Activated naive CD8-positive, alpha-beta T cell treated with anti-CD3 and anti-CD28 coated beads, Interleukin-2, amount 50 U/mL, for 24 hours (primary cell): ENCODE measurements around the gene DIS3L2.

Experiments
- ATAC-seq: fragments of 150-1000 bp; cut with Tn5 transposase; one replicate; pipeline ENCODE4 v1.10.0; 2021
- DNase-seq: peaks from one replicate; pipeline ENCODE4 v3.0.0; 2021
- H3K27ac Mint-ChIP-seq: one replicate; pipeline ENCODE4 v1.8.0; 2021; ENCODE audit warnings: mild to moderate bottlenecking, mixed read lengths
- H3K27me3 Mint-ChIP-seq: one replicate; pipeline ENCODE4 v1.8.0; 2021; ENCODE audit warnings: mixed read lengths
- H3K36me3 Mint-ChIP-seq: one replicate; pipeline ENCODE4 v1.8.0; 2021; ENCODE audit warnings: low read depth, mixed read lengths
- H3K4me1 Mint-ChIP-seq: one replicate; pipeline ENCODE4 v1.8.0; 2021; ENCODE audit warnings: mixed read lengths
- H3K4me3 Mint-ChIP-seq: one replicate; pipeline ENCODE4 v1.8.0; 2021; ENCODE audit warnings: mild to moderate bottlenecking, moderate library complexity, mixed read lengths
- H3K9me3 Mint-ChIP-seq: one replicate; pipeline ENCODE4 v1.8.0; 2021; ENCODE audit warnings: mixed read lengths

The DIS3L2 gene

GRCh38 chr2:232200195-232200594 lies 238.7 kb downstream of the DIS3L2 start:
- Mint-ChIP-seq H3K9me3 (no peaks in the 10 kb centered on the region), H3K27ac (no peak overlapping the region), H3K36me3 (peaks cover 19% of the 10 kb centered on the region), H3K4me3 (no peak overlapping the region), H3K27me3 (no peaks in the 10 kb centered on the region), H3K4me1 (no peaks in the 10 kb centered on the region)
- DNase-seq (no peak), ATAC-seq (no peak)

- no peaks in the 10 kb centered on the region for H3K27me3 Mint-ChIP-seq
- H3K4me1 Mint-ChIP-seq: no peaks in the 10 kb centered on the region
- no peak overlapping the region for H3K27ac Mint-ChIP-seq
- no peak overlapping the region for H3K4me3 Mint-ChIP-seq
- ATAC-seq (no peak), DNase-seq (no peak)
- peaks cover 19% of the 10 kb centered on the region for H3K36me3 Mint-ChIP-seq
- no peaks in the 10 kb centered on the region for H3K9me3 Mint-ChIP-seq
Measured at GRCh38 chr2:232203166-232203891, 241.8 kb downstream of the DIS3L2 start.

GRCh38 chr2:232203936-232204335 lies 242.4 kb downstream of the DIS3L2 start:
- Mint-ChIP-seq H3K27ac (no peak overlapping the region), H3K27me3 (no peaks in the 10 kb centered on the region), H3K4me3 (no peak overlapping the region), H3K36me3 (peaks cover 19% of the 10 kb centered on the region), H3K4me1 (no peaks in the 10 kb centered on the region), H3K9me3 (no peaks in the 10 kb centered on the region)
- peak; percentile 68 for ATAC-seq
- no peak for DNase-seq

DNA sequence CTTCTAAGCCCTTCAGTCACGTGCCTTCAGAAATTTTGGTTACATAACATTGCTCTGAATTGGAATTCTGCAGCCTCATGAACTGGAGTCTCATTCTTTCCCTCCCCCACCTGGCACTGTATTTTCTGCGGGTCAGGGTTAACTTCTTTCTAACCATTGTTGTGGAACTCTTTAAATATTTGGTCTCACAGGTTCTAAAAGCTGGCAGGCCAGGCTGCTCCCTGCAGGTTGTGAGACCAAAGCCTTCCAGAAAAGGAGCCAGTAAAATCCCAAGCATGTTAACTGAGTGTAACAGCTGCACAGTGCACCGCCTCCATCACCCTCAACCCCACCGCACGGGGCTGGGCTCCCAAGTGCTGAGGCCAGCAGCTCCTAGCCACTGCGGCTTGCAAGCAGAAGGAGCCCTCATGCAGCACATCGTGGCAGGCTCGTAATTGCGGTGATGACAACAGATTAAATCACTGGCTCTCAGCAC lies 243.0 kb downstream of the DIS3L2 start:
- DNase-seq (no peak), ATAC-seq (no peak)
- H3K4me1 Mint-ChIP-seq: no peaks in the 10 kb centered on the region
- no peak overlapping the region for H3K4me3 Mint-ChIP-seq
- H3K36me3 Mint-ChIP-seq: peaks cover 15% of the 10 kb centered on the region
- no peaks in the 10 kb centered on the region for H3K9me3 Mint-ChIP-seq
- no peaks in the 10 kb centered on the region for H3K27me3 Mint-ChIP-seq
- no peak overlapping the region for H3K27ac Mint-ChIP-seq

GRCh38 chr2:232207174-232207573 lies 245.7 kb downstream of the DIS3L2 start:
- Mint-ChIP-seq H3K36me3 (peaks cover 17% of the 10 kb centered on the region), H3K27me3 (no peaks in the 10 kb centered on the region), H3K4me1 (peaks cover 2% of the 10 kb centered on the region), H3K9me3 (no peaks in the 10 kb centered on the region), H3K4me3 (no peak overlapping the region), H3K27ac (no peak overlapping the region)
- no peak for ATAC-seq
- DNase-seq: no peak

- Mint-ChIP-seq H3K27ac (no peak overlapping the region), H3K27me3 (no peaks in the 10 kb centered on the region), H3K4me3 (no peak overlapping the region), H3K9me3 (no peaks in the 10 kb centered on the region), H3K4me1 (peaks cover 7% of the 10 kb centered on the region), H3K36me3 (peaks cover 14% of the 10 kb centered on the region)
- ATAC-seq (no peak), DNase-seq (no peak)
Measured at GRCh38 chr2:232210306-232210705, 248.8 kb downstream of the DIS3L2 start.

DNA sequence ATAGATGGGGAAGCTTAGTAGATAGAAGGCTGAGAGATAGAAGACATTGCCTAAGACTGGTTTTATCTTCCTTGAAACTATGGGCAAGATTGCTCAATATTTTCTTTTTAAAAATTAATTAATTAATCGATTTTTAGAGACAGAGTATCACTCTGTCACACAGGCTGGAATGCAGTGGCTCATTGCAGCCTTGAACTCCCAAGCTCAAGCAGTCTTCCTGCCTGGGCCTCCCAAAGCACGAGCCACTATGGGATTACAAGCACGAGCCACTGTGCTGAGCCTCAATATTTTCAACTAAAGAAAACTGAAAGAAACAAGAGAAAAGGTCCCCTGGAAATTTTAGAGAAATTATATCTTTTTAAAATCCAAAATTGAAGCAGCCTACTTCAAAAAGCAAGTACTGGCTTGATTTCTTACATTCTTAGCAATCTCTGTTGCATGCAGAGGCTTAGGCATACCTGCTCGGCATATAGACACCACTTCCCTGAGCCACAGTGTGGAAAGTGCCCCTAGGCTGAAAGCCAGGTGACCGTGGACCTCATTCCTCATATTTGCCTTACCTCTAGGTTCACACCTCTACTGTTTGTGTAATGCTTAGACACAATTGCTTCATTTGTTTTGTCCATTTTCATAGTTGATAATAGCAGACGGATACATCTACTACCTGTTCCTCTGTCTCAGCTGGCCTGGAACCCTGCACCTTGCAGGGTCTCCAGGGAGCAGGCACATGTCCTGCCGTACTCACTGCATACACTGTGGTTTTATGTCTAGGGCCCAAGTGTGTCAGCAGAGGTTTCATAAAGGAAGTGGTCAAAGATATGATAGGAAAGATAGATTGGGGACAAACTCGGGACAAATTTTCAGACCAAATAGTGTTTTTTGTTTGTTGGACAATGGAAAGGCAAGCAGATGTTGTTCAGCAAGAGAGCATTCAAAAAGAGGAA lies 250.5 kb downstream of the DIS3L2 start:
- Mint-ChIP-seq H3K4me3 (no peak overlapping the region), H3K4me1 (peaks cover 9% of the 10 kb centered on the region), H3K36me3 (peaks cover 19% of the 10 kb centered on the region), H3K27ac (peak overlapping the region; percentile 19), H3K9me3 (no peaks in the 10 kb centered on the region), H3K27me3 (no peaks in the 10 kb centered on the region)
- no peak for DNase-seq
- ATAC-seq: no peak

GRCh38 chr2:232213176-232213575 lies 251.7 kb downstream of the DIS3L2 start:
- Mint-ChIP-seq H3K27me3 (no peaks in the 10 kb centered on the region), H3K4me1 (peaks cover 13% of the 10 kb centered on the region), H3K9me3 (no peaks in the 10 kb centered on the region), H3K4me3 (no peak overlapping the region), H3K36me3 (peaks cover 19% of the 10 kb centered on the region), H3K27ac (no peak overlapping the region)
- DNase-seq: no peak
- no peak for ATAC-seq

DNA sequence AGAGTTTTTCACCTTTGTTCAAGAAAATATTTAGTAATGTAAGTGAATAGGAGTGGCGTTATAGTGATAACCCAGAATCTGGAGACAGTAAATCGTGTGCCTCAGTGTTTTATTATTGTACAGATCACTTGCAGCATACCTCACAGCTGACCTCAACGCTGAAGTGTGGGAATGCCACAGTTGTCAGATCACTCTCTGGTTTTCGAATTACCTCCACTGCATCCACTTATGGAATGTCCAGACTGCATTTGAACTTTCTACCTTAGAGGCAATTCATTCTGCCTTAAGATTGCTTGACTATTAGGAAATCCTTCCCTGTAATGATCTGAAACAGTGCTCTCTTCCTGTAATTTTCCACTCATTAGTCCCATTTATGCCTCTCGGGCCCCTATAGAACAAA lies 252.5 kb downstream of the DIS3L2 start:
- DNase-seq (no peak), ATAC-seq (no peak)
- H3K27ac Mint-ChIP-seq: no peak overlapping the region
- no peaks in the 10 kb centered on the region for H3K27me3 Mint-ChIP-seq
- peaks cover 20% of the 10 kb centered on the region for H3K4me1 Mint-ChIP-seq
- no peak overlapping the region for H3K4me3 Mint-ChIP-seq
- H3K36me3 Mint-ChIP-seq: peaks cover 19% of the 10 kb centered on the region
- no peaks in the 10 kb centered on the region for H3K9me3 Mint-ChIP-seq

DNA sequence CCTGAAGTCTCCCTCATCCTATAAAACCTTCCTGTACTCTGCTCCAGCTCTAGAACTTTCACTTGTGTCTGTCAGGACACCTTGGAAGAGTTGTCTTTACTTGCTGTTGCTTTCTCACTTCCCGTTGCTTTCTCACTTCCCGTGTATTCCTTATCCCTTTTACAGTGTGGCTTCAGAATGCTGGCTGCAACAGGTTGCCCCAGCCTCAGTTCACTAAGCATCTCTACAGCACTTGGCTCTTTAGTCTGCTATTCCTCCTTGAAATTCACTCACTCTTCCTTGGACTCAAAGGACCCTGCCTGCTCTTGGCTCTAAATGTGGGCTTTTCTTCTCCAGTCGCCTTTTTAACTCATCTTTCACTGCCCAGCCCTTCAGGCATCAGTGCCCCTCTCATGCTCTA lies 254.5 kb downstream of the DIS3L2 start:
- no peak for DNase-seq
- peaks cover 12% of the 10 kb centered on the region for H3K36me3 Mint-ChIP-seq
- no peaks in the 10 kb centered on the region for H3K27me3 Mint-ChIP-seq
- no peaks in the 10 kb centered on the region for H3K9me3 Mint-ChIP-seq
- H3K4me1 Mint-ChIP-seq: peaks cover 27% of the 10 kb centered on the region
- no peak overlapping the region for H3K4me3 Mint-ChIP-seq
- no peak for ATAC-seq
- no peak overlapping the region for H3K27ac Mint-ChIP-seq

DNA sequence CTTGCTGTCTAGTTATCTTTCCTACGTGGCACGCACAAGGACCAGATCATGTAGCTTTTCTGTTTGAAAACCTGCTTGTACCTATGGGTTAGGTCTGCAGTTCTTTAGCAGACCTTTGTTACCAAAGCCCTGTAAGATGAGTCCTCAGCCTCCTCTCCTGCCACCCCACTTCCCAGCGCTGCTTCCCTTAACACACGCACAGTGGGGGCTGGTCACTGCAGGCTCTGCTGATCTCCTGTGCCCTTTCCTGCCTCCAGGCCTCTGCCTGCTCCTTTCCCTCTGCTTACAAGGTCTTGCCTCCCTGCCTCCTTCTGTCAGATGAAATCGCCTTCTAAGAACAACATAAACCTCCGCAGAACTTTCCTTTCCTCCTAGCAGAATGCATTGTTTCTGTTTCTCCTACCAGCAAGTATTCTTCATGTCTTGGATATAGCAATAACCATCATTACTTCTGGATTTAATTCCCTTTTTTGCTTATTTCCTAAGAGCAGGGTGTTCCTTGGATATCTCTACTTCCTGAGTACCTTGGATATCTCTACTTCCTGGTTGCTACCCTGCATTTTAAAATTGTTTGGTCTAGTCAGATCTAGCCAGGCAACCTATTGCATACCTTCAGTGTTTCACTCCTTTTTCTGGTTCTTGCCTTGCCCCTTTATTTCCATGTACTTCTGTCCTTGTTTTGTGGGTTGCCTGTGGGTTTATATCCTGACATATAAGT lies 257.4 kb downstream of the DIS3L2 start:
- no peaks in the 10 kb centered on the region for H3K27me3 Mint-ChIP-seq
- H3K4me3 Mint-ChIP-seq: no peak overlapping the region
- DNase-seq: no peak
- peaks cover 11% of the 10 kb centered on the region for H3K36me3 Mint-ChIP-seq
- no peaks in the 10 kb centered on the region for H3K9me3 Mint-ChIP-seq
- ATAC-seq: no peak
- H3K4me1 Mint-ChIP-seq: peaks cover 20% of the 10 kb centered on the region
- H3K27ac Mint-ChIP-seq: no peak overlapping the region

DNA sequence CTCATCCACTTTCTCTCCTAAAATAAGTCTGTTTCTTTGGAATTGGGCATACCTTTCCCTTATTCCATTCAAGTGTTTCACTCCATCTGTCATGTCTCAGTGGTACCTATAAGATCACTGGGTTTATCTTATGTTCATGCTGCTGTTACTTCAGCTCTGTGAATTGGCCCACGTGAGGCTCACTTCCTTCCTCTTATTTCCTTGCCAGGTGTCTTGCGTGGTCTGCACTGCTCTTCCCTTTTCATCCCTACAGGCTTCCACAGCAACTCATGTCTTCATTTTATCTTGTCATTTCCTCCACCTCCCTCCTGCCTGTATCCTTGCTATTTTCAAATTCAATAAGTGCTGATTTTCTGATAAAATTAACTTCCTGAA lies 258.0 kb downstream of the DIS3L2 start:
- Mint-ChIP-seq H3K4me3 (no peak overlapping the region), H3K36me3 (peaks cover 11% of the 10 kb centered on the region), H3K27me3 (no peaks in the 10 kb centered on the region), H3K27ac (no peak overlapping the region), H3K4me1 (peaks cover 20% of the 10 kb centered on the region), H3K9me3 (no peaks in the 10 kb centered on the region)
- no peak for ATAC-seq
- DNase-seq: no peak

- Mint-ChIP-seq H3K4me3 (no peak overlapping the region), H3K9me3 (no peaks in the 10 kb centered on the region), H3K36me3 (peaks cover 11% of the 10 kb centered on the region), H3K27me3 (no peaks in the 10 kb centered on the region), H3K4me1 (peaks cover 20% of the 10 kb centered on the region), H3K27ac (no peak overlapping the region)
- ATAC-seq (no peak), DNase-seq (no peak)
Measured at GRCh38 chr2:232219932-232220331, 258.4 kb downstream of the DIS3L2 start.

DNA sequence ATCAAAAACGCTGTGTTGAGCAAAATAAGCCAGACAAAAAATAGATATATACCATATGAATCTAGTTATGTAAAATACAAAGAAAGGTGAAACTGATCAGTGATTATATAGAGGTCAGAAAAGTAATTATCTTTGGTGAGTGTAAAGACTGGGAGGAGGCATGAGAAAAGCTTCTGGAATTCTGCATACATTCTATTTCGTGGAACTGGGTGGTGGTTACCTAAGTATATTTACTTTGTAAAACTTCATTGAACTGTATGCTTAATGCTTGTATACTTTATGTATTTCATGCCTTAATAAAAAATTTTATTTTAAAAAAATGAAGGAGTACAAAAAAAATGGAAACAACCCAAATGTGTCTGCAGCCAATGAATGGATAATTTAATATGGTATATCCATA lies 263.9 kb downstream of the DIS3L2 start:
- Mint-ChIP-seq H3K27me3 (no peaks in the 10 kb centered on the region), H3K36me3 (peaks cover 6% of the 10 kb centered on the region)

More for the DNA sequence above, 263.9 kb downstream of the DIS3L2 start:
- H3K27ac Mint-ChIP-seq: no peak overlapping the region
- DNase-seq (no peak), ATAC-seq (no peak)
- no peaks in the 10 kb centered on the region for H3K4me1 Mint-ChIP-seq
- H3K9me3 Mint-ChIP-seq: no peaks in the 10 kb centered on the region
- no peak overlapping the region for H3K4me3 Mint-ChIP-seq
